GM19452 (cell line): ENCODE data around the gene SAMD13.

Experiments used
- ATAC-seq: cut with Tn5 transposase; IDR thresholded peaks from one replicate; pipeline ENCODE4 v1.9.1; 2021; ENCODE audit not compliant: unreplicated experiment

Gene SAMD13

GRCh38 chr1:84370266-84370665, 68.8 kb downstream of the SAMD13 start:
- no peak for ATAC-seq

- ATAC-seq: no peak
Observed at GRCh38 chr1:84370831-84371394, 69.4 kb downstream of the SAMD13 start.

GRCh38 chr1:84373436-84374141, 72.1 kb downstream of the SAMD13 start:
- no peak for ATAC-seq

- no peak for ATAC-seq
Observed at GRCh38 chr1:84374991-84375696, 73.6 kb downstream of the SAMD13 start.

GRCh38 chr1:84376000-84376910, 74.7 kb downstream of the SAMD13 start:
- no peak for ATAC-seq

- ATAC-seq: no peak
Observed at GRCh38 chr1:84377480-84378095, 76.1 kb downstream of the SAMD13 start.

GRCh38 chr1:84379138-84379916, 77.8 kb downstream of the SAMD13 start:
- ATAC-seq: no peak

GRCh38 chr1:84379917-84380180, 78.3 kb downstream of the SAMD13 start:
- no peak for ATAC-seq

GRCh38 chr1:84382127-84382526, 80.6 kb downstream of the SAMD13 start:
- ATAC-seq: no peak

GRCh38 chr1:84385347-84385746, 83.8 kb downstream of the SAMD13 start:
- no peak for ATAC-seq

GRCh38 chr1:84386716-84387479, 85.4 kb downstream of the SAMD13 start:
- ATAC-seq: no peak

GRCh38 chr1:84387480-84388163, 86.1 kb downstream of the SAMD13 start:
- ATAC-seq: no peak

GRCh38 chr1:84390226-84390625, 88.7 kb downstream of the SAMD13 start:
- no peak for ATAC-seq

GRCh38 chr1:84398175-84399155, 97.0 kb downstream of the SAMD13 start, which contains the start of gene DNASE2B:
Gene DNASE2B (plus strand): TSS chr1:84398484. CDS start chr1:84398565, 81 bp downstream.
- no peak for ATAC-seq
